Ectodermal cell (in vitro differentiated cells): Measurements from ENCODE around the gene SDCCAG8.

Experiments used
- H3K27ac ChIP-seq: 2 replicates; pipeline ENCODE4 v1.7.0; 2013; ENCODE audit warnings: mild to moderate bottlenecking, low read depth, low read length; ENCODE audit not compliant: insufficient read depth, poor library complexity, severe bottlenecking
- H3K27me3 ChIP-seq: 2 replicates; pipeline ENCODE4 v1.7.0; 2013; ENCODE audit warnings: mild to moderate bottlenecking, low read length; ENCODE audit not compliant: insufficient read depth, control insufficient read depth, poor library complexity, severe bottlenecking
- H3K36me3 ChIP-seq: one replicate; pipeline ENCODE4 v1.7.0; 2013; ENCODE audit warnings: low read length; ENCODE audit not compliant: control insufficient read depth, insufficient read depth
- H3K4me1 ChIP-seq: one replicate; pipeline ENCODE4 v1.7.0; 2013; ENCODE audit warnings: low read length; ENCODE audit not compliant: control insufficient read depth, insufficient read depth
- H3K4me3 ChIP-seq: 2 replicates; pipeline ENCODE4 v1.7.0; 2013; ENCODE audit warnings: low read depth, low read length, control low read depth; ENCODE audit not compliant: insufficient read depth
- H3K9me3 ChIP-seq: 2 replicates; pipeline ENCODE4 v1.7.0; 2013; ENCODE audit warnings: mild to moderate bottlenecking, low read length, moderate library complexity; ENCODE audit not compliant: control insufficient read depth
- WGBS, 2 experiments: methylation state at CpG; one replicate each; pipeline ENCODE4 v1.1.7; 2013; ENCODE audit warnings: missing lambda C conversion rate in 2 of 2; 5-methylcytosine and 5-hydroxymethylcytosine counted together

Gene SDCCAG8

DNA sequence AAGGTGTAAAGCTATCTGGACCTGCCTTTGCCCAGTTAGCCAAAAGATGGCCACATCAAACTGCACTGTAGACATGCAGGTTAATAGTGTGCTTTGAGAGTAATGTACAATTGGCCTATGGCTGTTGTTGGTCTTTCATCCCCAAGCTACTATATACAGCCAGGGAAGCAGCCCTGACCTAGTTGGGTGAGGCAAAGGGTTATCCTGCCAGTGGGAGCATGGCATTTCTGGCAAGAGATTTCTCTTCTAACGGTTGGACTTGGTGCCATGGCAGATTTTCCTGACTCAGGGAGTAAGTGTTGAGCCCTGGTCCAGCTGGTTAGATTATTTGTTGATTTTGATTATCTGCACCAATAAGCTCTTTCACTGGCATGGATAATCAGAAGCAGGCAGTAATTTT, 119.8 kb downstream of the SDCCAG8 start:
- Histone ChIP-seq H3K36me3 (no peaks in the 10 kb centered on the region), H3K27ac (no peak overlapping the region), H3K4me1 (no peaks in the 10 kb centered on the region), H3K9me3 (no peaks in the 10 kb centered on the region), H3K4me3 (no peak overlapping the region), H3K27me3 (no peaks in the 10 kb centered on the region)
- WGBS, 2 experiments, result 95 to 97% methylated on average over 1 of the region's 1 CpG

DNA sequence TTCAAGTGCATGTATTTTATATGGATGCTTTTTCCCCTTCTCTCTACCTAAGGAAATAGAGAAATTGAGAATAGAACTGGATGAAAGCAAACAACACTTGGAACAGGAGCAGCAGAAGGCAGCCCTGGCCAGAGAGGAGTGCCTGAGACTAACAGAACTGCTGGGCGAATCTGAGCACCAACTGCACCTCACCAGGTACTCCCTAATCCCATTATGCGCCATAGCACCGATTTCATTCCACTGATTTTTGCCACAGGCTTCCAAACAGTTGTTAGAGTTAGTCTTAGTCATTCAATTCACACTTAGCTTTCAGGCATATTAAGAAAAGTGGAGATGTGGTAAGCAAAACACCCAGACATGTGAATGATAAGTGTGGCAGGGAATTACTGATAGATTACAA, 122.8 kb downstream of the SDCCAG8 start:
- 66 to 75% methylated on average over 3 of the region's 3 CpGs for WGBS, 2 experiments
- H3K9me3 ChIP-seq, result no peaks in the 10 kb centered on the region
- no peak overlapping the region for H3K4me3 ChIP-seq
- no peaks in the 10 kb centered on the region for H3K27me3 ChIP-seq
- no peaks in the 10 kb centered on the region for H3K36me3 ChIP-seq
- no peaks in the 10 kb centered on the region for H3K4me1 ChIP-seq
- no peak overlapping the region for H3K27ac ChIP-seq

DNA sequence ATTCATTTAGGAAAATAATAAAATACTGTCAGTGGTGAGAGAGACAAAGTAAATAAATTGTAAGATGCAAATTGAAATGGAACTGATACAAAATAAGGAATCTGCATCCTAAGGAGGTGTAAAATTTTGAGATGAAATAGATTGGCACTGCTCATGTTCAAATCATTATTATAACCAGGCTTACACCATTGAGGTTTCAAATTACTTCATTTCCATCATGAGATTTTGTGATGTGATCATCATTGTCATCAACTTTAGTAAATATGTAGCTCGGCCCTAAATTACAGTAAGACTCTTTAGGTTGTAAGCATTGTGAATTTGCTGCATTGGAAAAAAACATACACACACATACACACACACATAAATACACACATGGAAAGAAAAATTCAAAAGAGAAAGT, 123.4 kb downstream of the SDCCAG8 start:
- H3K27ac ChIP-seq, result no peak overlapping the region
- no peaks in the 10 kb centered on the region for H3K9me3 ChIP-seq
- H3K4me3 ChIP-seq, result no peak overlapping the region
- no peaks in the 10 kb centered on the region for H3K4me1 ChIP-seq
- H3K36me3 ChIP-seq, result no peaks in the 10 kb centered on the region
- H3K27me3 ChIP-seq, result no peaks in the 10 kb centered on the region
- no CpG with 5 or more reads among the region's 1 CpG for WGBS, 2 experiments

DNA sequence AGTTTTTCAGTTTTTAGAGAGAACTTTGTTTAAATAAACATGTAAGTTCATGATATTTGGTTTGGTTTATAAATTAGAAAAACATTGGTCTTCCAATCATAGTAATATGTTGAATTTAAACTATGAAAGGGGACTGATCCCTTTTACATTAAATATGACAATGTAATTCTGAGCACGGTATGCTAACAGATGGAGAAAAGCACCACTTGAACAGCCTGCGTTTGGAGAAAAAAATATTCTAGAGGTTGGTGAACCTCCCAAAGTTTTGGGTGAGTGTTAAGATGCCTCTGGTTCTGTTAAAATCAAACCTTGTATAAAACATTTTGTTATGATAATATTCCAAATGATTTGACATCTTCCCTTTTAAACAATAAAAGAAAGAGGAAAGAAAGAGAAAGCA, 123.9 kb downstream of the SDCCAG8 start:
- H3K27me3 ChIP-seq, result no peaks in the 10 kb centered on the region
- H3K4me1 ChIP-seq, result no peaks in the 10 kb centered on the region
- no peaks in the 10 kb centered on the region for H3K9me3 ChIP-seq
- no peak overlapping the region for H3K4me3 ChIP-seq
- H3K36me3 ChIP-seq, result no peaks in the 10 kb centered on the region
- no peak overlapping the region for H3K27ac ChIP-seq
- 96 to 100% methylated on average over 1 to 2 of the region's 2 CpGs for WGBS, 2 experiments

DNA sequence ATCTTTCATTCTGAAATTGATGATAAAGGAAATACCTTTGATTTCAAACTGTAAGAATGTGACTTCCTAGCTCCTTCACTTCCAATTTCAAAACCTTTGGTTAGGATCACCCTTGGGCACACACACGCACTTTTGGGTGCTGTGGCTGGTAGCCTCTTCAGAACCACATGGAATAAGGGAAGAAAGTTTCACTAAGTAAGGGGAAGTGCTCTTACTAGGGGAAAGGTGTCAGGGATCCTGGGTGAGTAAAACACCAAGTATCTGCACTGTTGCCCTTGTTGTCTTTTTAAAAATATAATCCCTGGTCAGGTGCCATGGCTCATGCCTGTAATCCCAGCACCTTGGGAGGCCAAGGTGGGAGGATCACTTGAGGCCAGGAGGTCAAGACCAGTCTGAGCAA, 132.4 kb downstream of the SDCCAG8 start:
- H3K36me3 ChIP-seq, result no peaks in the 10 kb centered on the region
- no peak overlapping the region for H3K27ac ChIP-seq
- 88 to 100% methylated on average over 1 of the region's 1 CpG for WGBS, 2 experiments
- no peaks in the 10 kb centered on the region for H3K9me3 ChIP-seq
- no peaks in the 10 kb centered on the region for H3K4me1 ChIP-seq
- H3K27me3 ChIP-seq, result no peaks in the 10 kb centered on the region
- H3K4me3 ChIP-seq, result no peak overlapping the region

DNA sequence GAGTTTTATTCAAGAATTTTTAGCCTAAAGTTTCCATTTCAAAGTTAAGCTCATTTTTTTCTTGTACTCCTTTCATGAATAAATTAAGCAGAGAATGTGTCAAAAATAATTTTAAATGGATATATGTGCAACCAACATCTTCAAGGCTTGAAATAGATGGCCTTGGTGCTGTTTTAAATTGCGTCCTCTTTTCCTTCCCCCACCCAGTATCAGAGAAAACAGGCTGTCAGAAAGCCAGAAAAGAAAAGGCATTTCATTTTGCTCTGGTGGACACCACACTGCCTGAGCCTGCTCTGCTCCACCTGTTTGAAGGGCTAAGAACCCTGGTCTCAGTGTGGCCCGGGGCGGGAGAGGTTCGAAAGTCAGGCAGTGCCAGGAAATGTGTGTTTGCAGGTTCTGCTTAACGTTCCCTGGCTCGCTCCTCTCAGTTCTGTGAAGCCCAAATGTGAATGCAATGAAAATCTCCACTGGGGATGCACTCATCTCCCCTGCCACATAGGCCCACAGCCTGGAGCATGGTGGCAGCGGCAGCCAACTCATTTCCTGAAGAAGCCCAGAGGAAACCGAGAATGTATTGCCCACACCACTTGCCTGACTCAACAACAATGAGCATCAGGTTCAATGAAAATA, 134.4 kb downstream of the SDCCAG8 start:
- no peak overlapping the region for H3K27ac ChIP-seq
- H3K4me1 ChIP-seq, result peaks cover 5% of the 10 kb centered on the region
- 88 to 93% methylated on average over 8 of the region's 8 CpGs for WGBS, 2 experiments
- H3K9me3 ChIP-seq, result no peaks in the 10 kb centered on the region
- no peaks in the 10 kb centered on the region for H3K27me3 ChIP-seq
- H3K36me3 ChIP-seq, result no peaks in the 10 kb centered on the region
- H3K4me3 ChIP-seq, result no peak overlapping the region

DNA sequence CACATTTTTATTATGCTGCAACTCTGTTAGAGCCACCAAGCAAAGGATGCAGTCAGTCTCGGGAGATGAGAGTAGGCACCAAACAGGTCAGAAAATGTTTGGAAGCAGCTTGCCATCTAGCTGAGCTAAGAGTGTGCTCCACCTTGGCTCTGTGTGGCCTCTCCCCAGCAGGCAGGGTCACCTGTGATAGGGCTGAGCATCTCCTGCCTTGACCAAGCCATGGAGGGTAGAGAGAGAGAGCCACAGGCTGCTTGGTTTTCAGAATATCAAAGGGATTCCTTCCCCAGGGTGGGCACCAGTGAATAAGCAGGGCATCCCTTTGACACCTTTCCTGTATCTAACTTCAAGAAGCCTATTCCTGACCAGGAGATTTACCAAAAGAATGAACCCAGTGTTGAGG, 135.5 kb downstream of the SDCCAG8 start:
- 95% methylated on average over 1 of the region's 1 CpG for WGBS, 2 experiments
- Histone ChIP-seq H3K9me3 (no peaks in the 10 kb centered on the region), H3K27ac (no peak overlapping the region), H3K4me1 (peaks cover 5% of the 10 kb centered on the region), H3K36me3 (no peaks in the 10 kb centered on the region), H3K27me3 (no peaks in the 10 kb centered on the region), H3K4me3 (no peak overlapping the region)

DNA sequence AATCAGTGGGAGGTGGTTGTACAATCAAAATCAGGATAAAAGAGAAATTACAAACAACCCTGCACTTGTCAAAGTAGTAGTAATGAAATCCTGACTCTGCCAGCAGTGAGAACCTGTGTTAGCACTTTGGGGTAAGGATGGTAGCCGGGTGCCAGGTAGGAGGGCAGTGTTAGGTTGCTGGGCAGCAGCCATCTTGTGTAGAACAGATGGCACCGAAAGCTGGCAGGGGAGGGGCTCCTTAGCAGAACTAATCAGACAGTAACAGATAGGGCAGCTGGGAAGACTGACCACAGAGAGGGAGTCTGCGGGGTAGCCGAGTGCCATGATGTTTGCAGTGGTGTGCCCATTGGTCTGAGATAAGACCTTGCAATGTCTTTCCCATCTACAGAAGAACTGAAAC, 137.3 kb downstream of the SDCCAG8 start:
- Histone ChIP-seq H3K9me3 (no peaks in the 10 kb centered on the region), H3K36me3 (no peaks in the 10 kb centered on the region), H3K4me3 (no peak overlapping the region), H3K27ac (no peak overlapping the region), H3K4me1 (peaks cover 5% of the 10 kb centered on the region), H3K27me3 (no peaks in the 10 kb centered on the region)
- WGBS, 2 experiments, result 96 to 99% methylated on average over 4 of the region's 4 CpGs

DNA sequence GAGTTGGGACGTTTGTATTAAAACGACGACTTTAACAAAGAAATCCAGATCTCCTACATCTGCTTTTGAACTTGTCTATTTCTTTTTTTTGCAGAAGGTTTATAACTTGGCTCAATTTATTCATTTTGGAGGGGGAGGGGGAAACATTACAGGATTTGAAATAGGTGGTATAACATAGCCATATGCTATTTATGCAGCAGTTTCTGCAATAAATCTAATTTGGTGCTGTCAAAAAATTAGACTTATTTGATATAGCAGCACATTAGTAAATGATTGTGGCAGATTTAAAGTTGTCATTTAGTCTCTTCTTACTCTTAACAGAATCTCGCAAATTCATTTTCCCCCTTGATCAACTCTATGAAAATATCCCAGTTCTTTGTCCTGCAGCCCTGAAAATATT, 138.2 kb downstream of the SDCCAG8 start:
- no peaks in the 10 kb centered on the region for H3K36me3 ChIP-seq
- H3K9me3 ChIP-seq, result no peaks in the 10 kb centered on the region
- H3K27ac ChIP-seq, result no peak overlapping the region
- H3K4me1 ChIP-seq, result peaks cover 5% of the 10 kb centered on the region
- no peak overlapping the region for H3K4me3 ChIP-seq
- no peaks in the 10 kb centered on the region for H3K27me3 ChIP-seq
- 86 to 100% methylated on average over 3 to 4 of the region's 4 CpGs for WGBS, 2 experiments

DNA sequence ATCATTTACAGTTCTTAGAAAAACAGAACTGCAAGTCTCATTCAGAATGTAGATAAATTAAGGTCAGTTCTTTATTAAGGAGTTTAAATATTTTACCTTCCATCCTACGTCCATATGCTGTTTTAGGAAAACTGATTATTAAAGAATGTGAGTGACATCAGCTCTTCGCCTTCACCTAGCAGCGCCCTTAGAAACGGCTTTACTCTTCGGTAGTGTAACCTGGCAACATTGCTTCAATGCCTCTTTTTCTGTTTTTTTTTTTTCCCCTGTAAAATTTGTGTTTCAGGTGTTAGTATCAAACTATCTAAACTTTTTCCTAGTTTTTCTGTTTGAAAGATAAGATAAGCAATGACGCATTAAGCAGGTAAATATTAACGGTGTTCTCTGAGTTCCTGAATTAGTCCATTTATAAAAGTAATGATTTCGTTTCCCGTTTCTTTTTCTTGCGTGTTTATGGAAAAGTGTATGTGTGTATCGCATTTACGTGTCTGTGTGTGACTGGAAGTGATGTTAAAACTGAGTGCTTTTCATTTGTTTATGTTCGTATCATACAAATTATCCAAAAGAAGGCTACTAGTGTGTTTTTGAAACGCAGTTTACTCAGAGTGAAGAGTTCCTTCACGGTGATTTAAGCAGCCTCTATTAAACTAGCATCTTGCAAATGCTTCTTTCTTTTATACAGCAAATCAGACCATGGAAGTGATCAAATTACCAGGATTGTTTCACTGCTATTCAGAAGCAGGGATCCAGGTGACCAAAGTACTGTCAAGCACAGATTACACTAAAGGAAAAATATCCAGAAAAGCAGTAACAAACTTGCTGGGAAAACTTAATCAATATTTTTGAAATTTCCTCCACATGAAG, 139.0 kb downstream of the SDCCAG8 start:
- Histone ChIP-seq H3K36me3 (no peaks in the 10 kb centered on the region), H3K27ac (no peak overlapping the region), H3K27me3 (no peaks in the 10 kb centered on the region), H3K4me1 (peaks cover 5% of the 10 kb centered on the region), H3K4me3 (no peak overlapping the region), H3K9me3 (no peaks in the 10 kb centered on the region)
- 91% methylated on average over 14 to 15 of the region's 15 CpGs for WGBS, 2 experiments
